ENCODE measurements around the gene DFFB. TPM values are rescaled to one million over a fixed set of nuclear protein-coding genes. Genes with fewer than 3 reads are reported as not detected.

Gene DFFB
- total RNA-seq, 2 experiments from 2014 or later = 8.8 to 11.1 TPM

GRCh38 chr1:3879787-3880428 lies 22.6 kb downstream of the DFFB start:
- H3K27ac Mint-ChIP-seq = no peak overlapping the region
- H3K9me3 Mint-ChIP-seq = peaks cover 3% of the 10 kb centered on the region
- no peaks in the 10 kb centered on the region for H3K4me1 Mint-ChIP-seq
- H3K4me3 Mint-ChIP-seq = no peak overlapping the region
- peaks cover 16% of the 10 kb centered on the region for H3K36me3 Mint-ChIP-seq
- no peak for DNase-seq
- no peaks in the 10 kb centered on the region for H3K27me3 Mint-ChIP-seq

- DNase-seq = no peak
These were observed 23.3 kb downstream of the DFFB start for GRCh38 chr1:3880429-3881192.

GRCh38 chr1:3881193-3881480 lies 23.9 kb downstream of the DFFB start:
- Mint-ChIP-seq H3K27ac (peak overlapping the region; percentile 67), H3K27me3 (no peaks in the 10 kb centered on the region)
- no peak for DNase-seq

More at GRCh38 chr1:3880429-3881192, 23.3 kb downstream of the DFFB start:
- peaks cover 3% of the 10 kb centered on the region for H3K9me3 Mint-ChIP-seq
- no peak overlapping the region for H3K27ac Mint-ChIP-seq
- peaks cover 12% of the 10 kb centered on the region for H3K36me3 Mint-ChIP-seq
- H3K27me3 Mint-ChIP-seq = no peaks in the 10 kb centered on the region
- H3K4me3 Mint-ChIP-seq = no peak overlapping the region
- no peaks in the 10 kb centered on the region for H3K4me1 Mint-ChIP-seq

GRCh38 chr1:3883194-3883925 lies 26.1 kb downstream of the DFFB start:
- DNase-seq = no peak
- peaks cover 3% of the 10 kb centered on the region for H3K9me3 Mint-ChIP-seq
- H3K4me1 Mint-ChIP-seq = peaks cover 2% of the 10 kb centered on the region
- peak overlapping the region; percentile 0 for H3K27ac Mint-ChIP-seq
- H3K4me3 Mint-ChIP-seq = no peak overlapping the region
- peaks cover 18% of the 10 kb centered on the region for H3K36me3 Mint-ChIP-seq
- no peaks in the 10 kb centered on the region for H3K27me3 Mint-ChIP-seq

More at GRCh38 chr1:3881193-3881480, 23.9 kb downstream of the DFFB start:
- H3K9me3 Mint-ChIP-seq = peaks cover 3% of the 10 kb centered on the region
- no peak overlapping the region for H3K4me3 Mint-ChIP-seq
- peaks cover 12% of the 10 kb centered on the region for H3K36me3 Mint-ChIP-seq
- H3K4me1 Mint-ChIP-seq = no peaks in the 10 kb centered on the region

GRCh38 chr1:3884966-3885365 lies 27.7 kb downstream of the DFFB start:
- Mint-ChIP-seq H3K4me1 (peaks cover 7% of the 10 kb centered on the region), H3K9me3 (no peaks in the 10 kb centered on the region), H3K27ac (no peak overlapping the region), H3K27me3 (no peaks in the 10 kb centered on the region), H3K36me3 (peaks cover 22% of the 10 kb centered on the region), H3K4me3 (no peak overlapping the region)
- no peak for DNase-seq

GRCh38 chr1:3885611-3886010 lies 28.3 kb downstream of the DFFB start:
- Mint-ChIP-seq H3K4me3 (no peak overlapping the region), H3K9me3 (no peaks in the 10 kb centered on the region), H3K4me1 (peaks cover 13% of the 10 kb centered on the region), H3K36me3 (peaks cover 29% of the 10 kb centered on the region), H3K27me3 (no peaks in the 10 kb centered on the region), H3K27ac (no peak overlapping the region)
- DNase-seq = no peak

GRCh38 chr1:3886106-3886670 lies 28.9 kb downstream of the DFFB start:
- Mint-ChIP-seq H3K4me3 (no peak overlapping the region), H3K9me3 (no peaks in the 10 kb centered on the region), H3K36me3 (peaks cover 33% of the 10 kb centered on the region), H3K4me1 (peaks cover 17% of the 10 kb centered on the region), H3K27me3 (no peaks in the 10 kb centered on the region), H3K27ac (no peak overlapping the region)
- DNase-seq = no peak

- H3K9me3 Mint-ChIP-seq = no peaks in the 10 kb centered on the region
- H3K27ac Mint-ChIP-seq = peak overlapping the region; percentile 14
- H3K36me3 Mint-ChIP-seq = peaks cover 35% of the 10 kb centered on the region
These were observed 29.4 kb downstream of the DFFB start for GRCh38 chr1:3886691-3887090.

GRCh38 chr1:3888301-3888700 lies 31.0 kb downstream of the DFFB start:
- Mint-ChIP-seq H3K27me3 (no peaks in the 10 kb centered on the region), H3K4me3 (no peak overlapping the region), H3K9me3 (no peaks in the 10 kb centered on the region), H3K36me3 (peaks cover 39% of the 10 kb centered on the region), H3K4me1 (peaks cover 26% of the 10 kb centered on the region), H3K27ac (no peak overlapping the region)
- DNase-seq = no peak

More at GRCh38 chr1:3886691-3887090, 29.4 kb downstream of the DFFB start:
- H3K4me1 Mint-ChIP-seq = peaks cover 21% of the 10 kb centered on the region
- DNase-seq = no peak
- no peaks in the 10 kb centered on the region for H3K27me3 Mint-ChIP-seq
- no peak overlapping the region for H3K4me3 Mint-ChIP-seq

- peaks cover 27% of the 10 kb centered on the region for H3K4me1 Mint-ChIP-seq
- H3K9me3 Mint-ChIP-seq = no peaks in the 10 kb centered on the region
- H3K36me3 Mint-ChIP-seq = peaks cover 37% of the 10 kb centered on the region
- no peaks in the 10 kb centered on the region for H3K27me3 Mint-ChIP-seq
- DNase-seq = no peak
- peak overlapping the region; percentile 15 for H3K4me3 Mint-ChIP-seq
- peak overlapping the region; percentile 49 for H3K27ac Mint-ChIP-seq
These were observed 32.7 kb downstream of the DFFB start for GRCh38 chr1:3889936-3890335.

- Mint-ChIP-seq H3K4me3 (no peak overlapping the region), H3K36me3 (peaks cover 36% of the 10 kb centered on the region), H3K27me3 (no peaks in the 10 kb centered on the region), H3K4me1 (peaks cover 27% of the 10 kb centered on the region), H3K9me3 (no peaks in the 10 kb centered on the region), H3K27ac (peak overlapping the region; percentile 49)
- DNase-seq = peak; percentile 24
These were observed 33.4 kb downstream of the DFFB start for GRCh38 chr1:3890389-3891328.

- Mint-ChIP-seq H3K9me3 (no peaks in the 10 kb centered on the region), H3K4me3 (no peak overlapping the region), H3K27me3 (no peaks in the 10 kb centered on the region), H3K27ac (peak overlapping the region; percentile 29), H3K36me3 (peaks cover 36% of the 10 kb centered on the region), H3K4me1 (peaks cover 30% of the 10 kb centered on the region)
- no peak for DNase-seq
These were observed 34.1 kb downstream of the DFFB start for GRCh38 chr1:3891329-3891865.

- DNase-seq = no peak
- Mint-ChIP-seq H3K36me3 (peaks cover 44% of the 10 kb centered on the region), H3K4me3 (no peak overlapping the region), H3K27ac (no peak overlapping the region), H3K4me1 (peaks cover 35% of the 10 kb centered on the region), H3K27me3 (no peaks in the 10 kb centered on the region), H3K9me3 (peaks cover 4% of the 10 kb centered on the region)
These were observed 35.5 kb downstream of the DFFB start for GRCh38 chr1:3892748-3893147.

- H3K4me1 Mint-ChIP-seq = peaks cover 34% of the 10 kb centered on the region
- no peak for DNase-seq
- H3K36me3 Mint-ChIP-seq = peaks cover 46% of the 10 kb centered on the region
- no peaks in the 10 kb centered on the region for H3K27me3 Mint-ChIP-seq
- no peak overlapping the region for H3K4me3 Mint-ChIP-seq
- H3K9me3 Mint-ChIP-seq = peaks cover 9% of the 10 kb centered on the region
- no peak overlapping the region for H3K27ac Mint-ChIP-seq
These were observed 35.9 kb downstream of the DFFB start for GRCh38 chr1:3893190-3893589.
